ENCODE results near the gene EFHD1. TPM values are rescaled to one million over a fixed set of nuclear protein-coding genes. Genes with fewer than 3 reads are reported as not detected.

EFHD1 gene
- total RNA-seq, 1 experiment from 2014 or later = 0.07 TPM

GRCh38 chr2:232636788-232637420 is 3.5 kb downstream of the EFHD1 start:
- H3K9me3 ChIP-seq (ENCODE audit: low read length) = no peaks in the 10 kb centered on the region
- H3K27ac ChIP-seq (ENCODE audit: low read length) = no peak overlapping the region
- no peaks in the 10 kb centered on the region for H3K79me2 ChIP-seq (ENCODE audit: low read length)
- H2AFZ ChIP-seq (ENCODE audit: low read length) = no peak overlapping the region
- intact Hi-C loops (cut with micrococcal nuclease) = no loop called here
- peaks cover 4% of the 10 kb centered on the region; the same call in 1 of the 2 replicates for H3K4me1 ChIP-seq (ENCODE audit: insufficient read depth, low read length)
- H3K9me2 ChIP-seq (replicated peaks; ENCODE audit: low read length) = no peaks in the 10 kb centered on the region
- ATAC-seq (no peak), DNase-seq (no peak)
- H3K9ac ChIP-seq (ENCODE audit: low read length) = no peak overlapping the region
- H3K4me3 ChIP-seq (ENCODE audit: low read length) = no peak overlapping the region
- no TSS peak for BruUV-seq (replicated peaks)
- POLR2A ChIA-PET (ENCODE audit: unreplicated experiment) = interaction anchor here (0.6 kb wide), 1 partner anchor 42 kb away, joined by 3 read pairs; no protein-coding TSS in a partner anchor
- H3K36me3 ChIP-seq (ENCODE audit: low read depth, low read length) = no peaks in the 10 kb centered on the region
- H3K27me3 ChIP-seq (ENCODE audit: low read length) = no peaks in the 10 kb centered on the region
- no peaks in the 10 kb centered on the region for H3F3A ChIP-seq (ENCODE audit: low read length, unreplicated experiment)
- H4K20me1 ChIP-seq (ENCODE audit: low read length) = no peaks in the 10 kb centered on the region
- no peak overlapping the region for H3K4me2 ChIP-seq (ENCODE audit: low read length)
- TF ChIP-seq, protein P1, sequence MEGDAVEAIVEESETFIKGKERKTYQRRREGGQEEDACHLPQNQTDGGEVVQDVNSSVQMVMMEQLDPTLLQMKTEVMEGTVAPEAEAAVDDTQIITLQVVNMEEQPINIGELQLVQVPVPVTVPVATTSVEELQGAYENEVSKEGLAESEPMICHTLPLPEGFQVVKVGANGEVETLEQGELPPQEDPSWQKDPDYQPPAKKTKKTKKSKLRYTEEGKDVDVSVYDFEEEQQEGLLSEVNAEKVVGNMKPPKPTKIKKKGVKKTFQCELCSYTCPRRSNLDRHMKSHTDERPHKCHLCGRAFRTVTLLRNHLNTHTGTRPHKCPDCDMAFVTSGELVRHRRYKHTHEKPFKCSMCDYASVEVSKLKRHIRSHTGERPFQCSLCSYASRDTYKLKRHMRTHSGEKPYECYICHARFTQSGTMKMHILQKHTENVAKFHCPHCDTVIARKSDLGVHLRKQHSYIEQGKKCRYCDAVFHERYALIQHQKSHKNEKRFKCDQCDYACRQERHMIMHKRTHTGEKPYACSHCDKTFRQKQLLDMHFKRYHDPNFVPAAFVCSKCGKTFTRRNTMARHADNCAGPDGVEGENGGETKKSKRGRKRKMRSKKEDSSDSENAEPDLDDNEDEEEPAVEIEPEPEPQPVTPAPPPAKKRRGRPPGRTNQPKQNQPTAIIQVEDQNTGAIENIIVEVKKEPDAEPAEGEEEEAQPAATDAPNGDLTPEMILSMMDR (conservative IDR thresholded peaks at IDR 0.05; ENCODE audit: low read depth, low read length) = no peak
- TF ChIP-seq EZH2 (IDR thresholded peaks at IDR 0.05; ENCODE audit: low read length, unreplicated experiment) = no peak
- no peak for TF ChIP-seq EZH2phosphoT487 (IDR thresholded peaks at IDR 0.05; ENCODE audit: borderline replicate concordance, low read length)
- CTCF ChIA-PET = no interaction called here

- POLR2A ChIA-PET (ENCODE audit: unreplicated experiment) = no interaction called here
- Histone ChIP-seq H3K4me1 (ENCODE audit: insufficient read depth, low read length) (no peaks in the 10 kb centered on the region), H3K4me2 (ENCODE audit: low read length) (no peak overlapping the region), H3K27ac (ENCODE audit: low read length) (no peak overlapping the region), H3K9ac (ENCODE audit: low read length) (no peak overlapping the region), H3K9me3 (ENCODE audit: low read length) (no peaks in the 10 kb centered on the region), H3K36me3 (ENCODE audit: low read depth, low read length) (no peaks in the 10 kb centered on the region), H3K9me2 (replicated peaks; ENCODE audit: low read length) (no peaks in the 10 kb centered on the region), H3K4me3 (ENCODE audit: low read length) (no peak overlapping the region), H3K79me2 (ENCODE audit: low read length) (no peaks in the 10 kb centered on the region), H3K27me3 (ENCODE audit: low read length) (no peaks in the 10 kb centered on the region), H4K20me1 (ENCODE audit: low read length) (no peaks in the 10 kb centered on the region), H2AFZ (ENCODE audit: low read length) (no peak overlapping the region), H3F3A (ENCODE audit: low read length, unreplicated experiment) (no peaks in the 10 kb centered on the region)
- ATAC-seq (no peak), DNase-seq (no peak)
- CTCF ChIA-PET = no interaction called here
- no TSS peak for BruUV-seq (replicated peaks)
- intact Hi-C loops (cut with micrococcal nuclease) = no loop called here
- no peak for TF ChIP-seq EZH2 (IDR thresholded peaks at IDR 0.05; ENCODE audit: low read length, unreplicated experiment)
- TF ChIP-seq, protein P1 (conservative IDR thresholded peaks at IDR 0.05; ENCODE audit: low read depth, low read length) = no peak
- no peak for TF ChIP-seq EZH2phosphoT487 (IDR thresholded peaks at IDR 0.05; ENCODE audit: borderline replicate concordance, low read length)
These were observed 4.6 kb downstream of the EFHD1 start for GRCh38 chr2:232637866-232638583.
